KMS-11 (cell line): Measurements from ENCODE around the gene KIZ.

ENCODE experiments used
- H2AFZ ChIP-seq: fragments of 200-600 bp; sonication (generic); 2 replicates; pipeline ENCODE4 v1.6.1; 2016; ENCODE audit warnings: antibody characterized with exemption, mixed run types, low read depth
- H3K27ac ChIP-seq: fragments of 200-600 bp; sonication (generic); 2 replicates; pipeline ENCODE4 v1.6.1; 2016; ENCODE audit warnings: mild to moderate bottlenecking, mixed run types
- H3K27me3 ChIP-seq: fragments of 200-600 bp; sonication (generic); 2 replicates; pipeline ENCODE4 v1.6.1; 2017; ENCODE audit warnings: mild to moderate bottlenecking, low read depth, mixed run types, moderate library complexity; ENCODE audit not compliant: insufficient read depth
- H3K36me3 ChIP-seq: fragments of 200-600 bp; sonication (generic); 2 replicates; pipeline ENCODE4 v1.6.1; 2017; ENCODE audit warnings: mild to moderate bottlenecking, mixed run types; ENCODE audit not compliant: insufficient read depth
- H3K4me1 ChIP-seq: fragments of 200-600 bp; sonication (generic); 2 replicates; pipeline ENCODE4 v1.6.1; 2016; ENCODE audit warnings: mild to moderate bottlenecking, low read depth, mixed run types; ENCODE audit not compliant: poor library complexity, severe bottlenecking
- H3K4me2 ChIP-seq: fragments of 200-600 bp; sonication (generic); 2 replicates; pipeline ENCODE4 v1.7.0; 2016; ENCODE audit warnings: mild to moderate bottlenecking, mixed run types
- H3K4me3 ChIP-seq: fragments of 200-600 bp; sonication (generic); IDR thresholded peaks from 2 replicates; pipeline ENCODE4 v1.6.1; 2017; ENCODE audit warnings: low read depth, low read length, mixed read lengths; ENCODE audit not compliant: insufficient read depth
- H3K79me2 ChIP-seq: fragments of 200-600 bp; sonication (generic); 2 replicates; pipeline ENCODE4 v1.6.1; 2016; ENCODE audit warnings: low read depth, mixed run types; ENCODE audit not compliant: insufficient read depth
- H3K9ac ChIP-seq: fragments of 200-600 bp; sonication (generic); 2 replicates; pipeline ENCODE4 v1.6.1; 2016; ENCODE audit warnings: mild to moderate bottlenecking, mixed run types
- H4K20me1 ChIP-seq: fragments of 200-600 bp; sonication (generic); 2 replicates; pipeline ENCODE4 v1.6.1; 2016; ENCODE audit warnings: mild to moderate bottlenecking, mixed run types; ENCODE audit not compliant: insufficient read depth
- TF ChIP-seq, protein P1 (sequence below): fragments of 200-600 bp; sonication (generic); conservative IDR thresholded peaks from 2 replicates; pipeline ENCODE4 v1.6.1; 2017; ENCODE audit warnings: low read depth, mild to moderate bottlenecking, antibody characterized with exemption, low read length, moderate library complexity, mixed read lengths

The KIZ gene

DNA sequence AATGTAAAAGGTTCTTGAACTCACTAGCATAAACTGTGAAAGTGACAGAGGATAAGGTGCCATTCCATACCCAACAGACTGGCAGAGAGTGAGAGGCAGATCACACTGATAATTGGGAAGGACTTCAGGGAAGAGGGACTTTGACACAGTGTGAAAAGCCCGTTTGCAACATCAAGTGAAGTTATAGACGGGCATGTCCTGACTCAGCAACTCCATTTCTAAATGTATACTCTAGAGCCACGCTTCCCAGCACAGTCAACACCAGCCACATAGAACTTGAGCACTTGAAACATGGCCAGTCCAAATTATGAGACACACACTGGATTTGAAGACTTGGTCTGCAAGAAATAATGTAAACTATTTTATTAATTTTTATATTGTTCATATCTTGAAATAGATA lies 131.3 kb downstream of the KIZ start:
- Histone ChIP-seq H3K36me3 (no peaks in the 10 kb centered on the region), H4K20me1 (no peaks in the 10 kb centered on the region), H3K79me2 (no peaks in the 10 kb centered on the region), H3K9ac (no peak overlapping the region), H3K27ac (no peak overlapping the region), H2AFZ (no peak overlapping the region), H3K4me1 (no peaks in the 10 kb centered on the region), H3K4me3 (no peak overlapping the region), H3K27me3 (no peaks in the 10 kb centered on the region), H3K4me2 (no peak overlapping the region)
- TF ChIP-seq, protein P1, sequence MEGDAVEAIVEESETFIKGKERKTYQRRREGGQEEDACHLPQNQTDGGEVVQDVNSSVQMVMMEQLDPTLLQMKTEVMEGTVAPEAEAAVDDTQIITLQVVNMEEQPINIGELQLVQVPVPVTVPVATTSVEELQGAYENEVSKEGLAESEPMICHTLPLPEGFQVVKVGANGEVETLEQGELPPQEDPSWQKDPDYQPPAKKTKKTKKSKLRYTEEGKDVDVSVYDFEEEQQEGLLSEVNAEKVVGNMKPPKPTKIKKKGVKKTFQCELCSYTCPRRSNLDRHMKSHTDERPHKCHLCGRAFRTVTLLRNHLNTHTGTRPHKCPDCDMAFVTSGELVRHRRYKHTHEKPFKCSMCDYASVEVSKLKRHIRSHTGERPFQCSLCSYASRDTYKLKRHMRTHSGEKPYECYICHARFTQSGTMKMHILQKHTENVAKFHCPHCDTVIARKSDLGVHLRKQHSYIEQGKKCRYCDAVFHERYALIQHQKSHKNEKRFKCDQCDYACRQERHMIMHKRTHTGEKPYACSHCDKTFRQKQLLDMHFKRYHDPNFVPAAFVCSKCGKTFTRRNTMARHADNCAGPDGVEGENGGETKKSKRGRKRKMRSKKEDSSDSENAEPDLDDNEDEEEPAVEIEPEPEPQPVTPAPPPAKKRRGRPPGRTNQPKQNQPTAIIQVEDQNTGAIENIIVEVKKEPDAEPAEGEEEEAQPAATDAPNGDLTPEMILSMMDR, result no peak

DNA sequence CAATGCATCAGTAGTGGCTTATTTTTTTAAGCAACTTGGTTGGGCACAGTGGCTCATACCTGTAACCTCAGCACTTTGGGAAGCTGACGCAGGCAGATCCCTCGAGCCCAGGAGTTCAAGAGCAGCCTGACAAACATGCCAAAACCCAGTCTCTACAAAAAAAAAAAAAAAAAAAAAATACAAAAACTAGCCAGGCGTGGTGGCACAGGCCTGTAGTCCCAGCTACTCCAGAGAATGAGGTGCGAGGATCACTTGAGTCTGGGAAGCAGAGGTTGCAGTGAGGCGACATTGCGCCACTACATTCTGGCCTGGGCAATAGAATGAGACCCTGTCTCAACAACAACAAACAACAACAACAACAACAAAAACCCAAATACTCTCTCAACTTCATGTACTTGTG lies 132.5 kb downstream of the KIZ start:
- Histone ChIP-seq H3K79me2 (no peaks in the 10 kb centered on the region), H4K20me1 (no peaks in the 10 kb centered on the region), H3K36me3 (no peaks in the 10 kb centered on the region), H3K27ac (no peak overlapping the region), H2AFZ (no peak overlapping the region), H3K27me3 (no peaks in the 10 kb centered on the region), H3K4me2 (no peak overlapping the region), H3K9ac (no peak overlapping the region), H3K4me3 (no peak overlapping the region), H3K4me1 (no peaks in the 10 kb centered on the region)
- TF ChIP-seq, protein P1, result no peak

DNA sequence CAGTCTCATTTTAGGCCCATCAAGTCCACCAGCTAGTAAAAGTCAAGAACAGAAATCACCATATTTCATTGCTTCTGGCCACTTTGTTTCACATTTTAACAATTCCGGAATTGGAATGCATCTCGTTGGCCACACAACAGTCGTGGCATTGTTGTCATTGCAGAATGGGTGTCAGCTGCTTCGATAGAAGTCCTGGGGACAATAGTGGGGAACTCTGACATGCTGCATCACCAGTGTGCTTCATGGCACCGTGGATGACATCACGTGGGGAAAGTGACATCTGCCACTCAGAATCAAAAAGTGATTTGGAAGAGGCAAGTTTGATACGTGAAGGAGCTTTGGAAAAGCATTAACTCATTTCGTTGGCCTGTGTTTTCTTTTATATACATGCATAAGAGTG lies 133.5 kb downstream of the KIZ start:
- Histone ChIP-seq H4K20me1 (no peaks in the 10 kb centered on the region), H2AFZ (no peak overlapping the region), H3K27ac (no peak overlapping the region), H3K27me3 (no peaks in the 10 kb centered on the region), H3K4me2 (no peak overlapping the region), H3K4me3 (no peak overlapping the region), H3K9ac (no peak overlapping the region), H3K4me1 (no peaks in the 10 kb centered on the region), H3K79me2 (no peaks in the 10 kb centered on the region), H3K36me3 (no peaks in the 10 kb centered on the region)
- TF ChIP-seq, protein P1, result no peak

DNA sequence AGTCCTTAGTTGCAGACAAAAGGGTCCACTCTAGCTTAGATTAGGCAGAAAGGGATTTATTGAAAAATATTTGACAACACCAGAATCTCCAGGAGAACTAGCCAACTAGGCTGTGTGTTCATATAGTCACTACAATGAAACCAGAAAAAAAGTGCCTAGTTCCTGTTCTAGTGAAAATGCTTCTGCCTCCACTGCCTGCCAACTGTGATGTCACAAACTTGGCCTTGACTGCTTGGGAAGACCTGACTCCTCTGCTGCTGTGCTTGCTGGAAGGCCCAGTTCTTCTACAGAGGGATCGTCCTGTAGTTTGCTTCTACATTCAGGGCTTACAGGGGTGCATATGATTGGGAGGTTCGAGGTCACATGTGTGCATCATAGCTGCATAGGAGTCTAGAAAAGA lies 136.9 kb downstream of the KIZ start:
- TF ChIP-seq, protein P1, result no peak
- H2AFZ ChIP-seq, result no peak overlapping the region

More for the DNA sequence above, 136.9 kb downstream of the KIZ start:
- H3K4me2 ChIP-seq, result no peak overlapping the region
- no peaks in the 10 kb centered on the region for H3K79me2 ChIP-seq
- no peaks in the 10 kb centered on the region for H3K36me3 ChIP-seq
- no peak overlapping the region for H3K9ac ChIP-seq
- no peak overlapping the region for H3K4me3 ChIP-seq
- no peaks in the 10 kb centered on the region for H4K20me1 ChIP-seq
- H3K27ac ChIP-seq, result no peak overlapping the region
- H3K4me1 ChIP-seq, result no peaks in the 10 kb centered on the region
- H3K27me3 ChIP-seq, result no peaks in the 10 kb centered on the region
